ENCODE measurements around the gene ARHGEF28. TPM values are rescaled to one million over a fixed set of nuclear protein-coding genes. Genes with fewer than 3 reads are reported as not detected.

The ARHGEF28 gene
- total RNA-seq, 2 donors from 2014 or later, result 7.6 to 8.0 TPM

- Histone ChIP-seq H3K9ac (ENCODE audit: low read depth in 2 of 2, low read length in 2 of 2) (no peak overlapping the region), H3K9me3 (no peaks in the 10 kb centered on the region), H3K27me3 (no peaks in the 10 kb centered on the region), H3K27ac (no peak overlapping the region), H3K36me3 (no peaks in the 10 kb centered on the region), H3K4me1 (no peaks in the 10 kb centered on the region), H3K4me3 (no peak overlapping the region)
- no peak for TF ChIP-seq CTCF (IDR thresholded peaks at IDR 0.05)
- no peak for DNase-seq
- intact Hi-C loops (cut with DNase I), result no loop called here
Observed at GRCh38 chr5:73890569-73890968, 264.6 kb downstream of the ARHGEF28 start.

- H3K27ac ChIP-seq, result no peak overlapping the region
- H3K4me3 ChIP-seq, result no peak overlapping the region
- H3K27me3 ChIP-seq, result no peaks in the 10 kb centered on the region
- H3K36me3 ChIP-seq, result no peaks in the 10 kb centered on the region
- H3K4me1 ChIP-seq, result no peaks in the 10 kb centered on the region
- intact Hi-C loops (cut with DNase I), result no loop called here
- H3K9me3 ChIP-seq, result no peaks in the 10 kb centered on the region
- no peak overlapping the region for H3K9ac ChIP-seq (ENCODE audit: low read depth in 2 of 2, low read length in 2 of 2)
- DNase-seq, result no peak
- TF ChIP-seq CTCF (IDR thresholded peaks at IDR 0.05), result no peak
Observed at GRCh38 chr5:73892218-73892617, 266.2 kb downstream of the ARHGEF28 start.

DNA sequence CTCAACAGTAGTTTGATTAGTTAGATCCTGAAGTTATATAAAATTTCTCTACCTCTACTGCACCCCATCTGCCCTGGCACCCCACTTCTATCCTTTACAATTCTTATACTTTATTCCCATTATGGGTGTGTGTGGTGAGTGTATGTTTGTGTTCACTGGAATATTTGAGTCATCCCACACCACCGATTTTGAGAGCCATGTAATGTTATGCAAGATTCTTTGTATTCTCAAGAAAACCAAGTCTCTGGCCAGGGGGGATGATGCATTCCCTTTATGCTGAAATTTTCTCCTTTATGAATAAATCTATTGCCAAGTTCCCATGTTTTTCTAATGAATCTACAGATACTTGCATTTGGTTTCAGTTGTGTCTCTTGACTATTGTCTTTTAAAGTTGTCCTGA is 266.8 kb downstream of the ARHGEF28 start:
- intact Hi-C loops (cut with DNase I), result no loop called here
- no peak overlapping the region for H3K4me3 ChIP-seq
- no peak overlapping the region for H3K9ac ChIP-seq (ENCODE audit: low read depth in 2 of 2, low read length in 2 of 2)
- no peak overlapping the region for H3K27ac ChIP-seq
- DNase-seq, result no peak
- no peak for TF ChIP-seq CTCF (IDR thresholded peaks at IDR 0.05)
- H3K9me3 ChIP-seq, result no peaks in the 10 kb centered on the region
- H3K36me3 ChIP-seq, result no peaks in the 10 kb centered on the region
- no peaks in the 10 kb centered on the region for H3K27me3 ChIP-seq
- no peaks in the 10 kb centered on the region for H3K4me1 ChIP-seq

GRCh38 chr5:73893813-73894212 is 267.8 kb downstream of the ARHGEF28 start:
- no peaks in the 10 kb centered on the region for H3K36me3 ChIP-seq
- H3K4me1 ChIP-seq, result no peaks in the 10 kb centered on the region
- no peak overlapping the region for H3K9ac ChIP-seq (ENCODE audit: low read depth in 2 of 2, low read length in 2 of 2)
- intact Hi-C loops (cut with DNase I), result no loop called here
- no peak for TF ChIP-seq CTCF (IDR thresholded peaks at IDR 0.05)
- H3K27ac ChIP-seq, result no peak overlapping the region
- H3K27me3 ChIP-seq, result no peaks in the 10 kb centered on the region
- no peak overlapping the region for H3K4me3 ChIP-seq
- no peak for DNase-seq
- no peaks in the 10 kb centered on the region for H3K9me3 ChIP-seq

DNA sequence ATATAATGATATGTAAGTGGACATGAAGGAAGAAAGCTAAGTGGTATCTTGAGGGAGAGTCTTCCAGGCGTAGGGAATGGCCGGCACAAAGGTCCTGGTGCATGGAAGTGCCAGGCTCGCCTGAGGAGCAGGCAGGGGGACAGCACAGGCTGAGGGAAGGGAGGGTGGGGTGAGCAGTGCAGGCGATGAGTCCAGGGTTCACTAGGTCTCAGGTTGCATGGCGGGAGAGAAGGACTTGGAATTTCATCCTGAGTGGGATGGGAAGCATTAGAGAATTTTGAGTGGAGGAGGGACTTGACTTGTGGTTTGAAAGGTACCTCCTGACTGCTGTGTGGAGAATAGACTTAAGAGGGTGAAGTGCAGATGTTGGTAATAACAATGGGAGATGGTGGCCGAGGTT is 268.9 kb downstream of the ARHGEF28 start:
- Histone ChIP-seq H3K4me3 (no peak overlapping the region), H3K9me3 (no peaks in the 10 kb centered on the region), H3K27me3 (no peaks in the 10 kb centered on the region), H3K36me3 (no peaks in the 10 kb centered on the region), H3K9ac (ENCODE audit: low read depth in 2 of 2, low read length in 2 of 2) (no peak overlapping the region), H3K27ac (no peak overlapping the region), H3K4me1 (no peaks in the 10 kb centered on the region)
- DNase-seq, result no peak
- TF ChIP-seq CTCF (IDR thresholded peaks at IDR 0.05), result no peak
- intact Hi-C loops (cut with DNase I), result no loop called here

DNA sequence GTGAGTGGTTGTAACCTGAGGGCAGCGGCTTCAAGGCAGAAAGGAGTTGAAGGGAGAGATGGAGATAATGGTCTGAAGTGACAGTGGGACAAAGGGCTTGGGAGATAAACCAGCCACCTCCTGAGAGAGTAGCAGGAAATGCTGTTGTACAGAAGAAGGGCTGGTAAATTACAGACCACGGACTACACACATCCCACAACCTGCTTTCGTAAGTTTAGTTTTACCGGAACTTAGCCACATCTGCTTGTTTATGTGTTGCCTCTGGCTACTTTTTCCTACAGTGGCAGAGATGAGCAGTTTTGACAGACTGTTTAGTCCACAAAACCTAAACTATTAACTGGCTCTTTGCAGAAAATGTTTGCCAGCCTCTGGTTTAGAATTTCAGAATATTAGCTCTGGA is 269.5 kb downstream of the ARHGEF28 start:
- no peak overlapping the region for H3K9ac ChIP-seq (ENCODE audit: low read depth in 2 of 2, low read length in 2 of 2)
- no peak for TF ChIP-seq CTCF (IDR thresholded peaks at IDR 0.05)
- no peaks in the 10 kb centered on the region for H3K4me1 ChIP-seq
- H3K27me3 ChIP-seq, result no peaks in the 10 kb centered on the region
- no peaks in the 10 kb centered on the region for H3K9me3 ChIP-seq
- intact Hi-C loops (cut with DNase I), result no loop called here
- no peaks in the 10 kb centered on the region for H3K36me3 ChIP-seq
- H3K4me3 ChIP-seq, result no peak overlapping the region
- no peak overlapping the region for H3K27ac ChIP-seq
- DNase-seq, result no peak

Measured in colonic mucosa (tissue), 4 donors.